ENCODE data around the gene KPNA3.

- TF ChIP-seq RAD21 (IDR thresholded peaks at IDR 0.05; ENCODE audit: low read length) (no peak), CTCF (IDR thresholded peaks at IDR 0.05) (no peak)
Observed at GRCh38 chr13:49833402-49833801, 40.9 kb upstream of the KPNA3 start.

All from SK-N-SH (cell line).